Measurements from ENCODE around the gene ABCA9.

GRCh38 chr17:69103557-69104233 is 43.0 kb upstream of the ABCA9 start:
- TF ChIP-seq CTCF (IDR thresholded peaks at IDR 0.05) (no peak), POLR2A (IDR thresholded peaks at IDR 0.05) (no peak)

All from body of pancreas (tissue), 4 donors.